ENCODE measurements around the gene MAN2A2. TPM values are rescaled to one million over a fixed set of nuclear protein-coding genes. Genes with fewer than 3 reads are reported as not detected.

MAN2A2 gene
- total and polyA plus RNA-seq, 9 of the 15 experiments (the other 6 are each of a cell fraction or from before 2014, with no cell fraction given): 7.3 to 151 (median 43.4) TPM

- TF ChIP-seq HOMEZ (CRISPR knock-in tag; IDR thresholded peaks at IDR 0.05): no peak
- no peak for TF ChIP-seq YY1 (IDR thresholded peaks at IDR 0.05; ENCODE audit: borderline replicate concordance in 1 of 3, control insufficient read depth in 1 of 3, extremely low read depth in 1 of 3, insufficient read depth in 3 of 3, insufficient read length in 1 of 3, insufficient replicate concordance in 2 of 3, low read depth in 1 of 3, low read length in 2 of 3)
- TF ChIP-seq HCFC1 (IDR thresholded peaks at IDR 0.05; ENCODE audit: low read depth, low read length): no peak
- peak in 1 of 2 experiments; percentile 27; a peak in 1 of 4 replicates for TF ChIP-seq KDM1A (IDR thresholded peaks at IDR 0.05)
- no peak for TF ChIP-seq KDM4B (IDR thresholded peaks at IDR 0.05; ENCODE audit: borderline replicate concordance in 2 of 2, low read depth in 1 of 2)
- TF ChIP-seq ZNF212 (CRISPR knock-in tag; IDR thresholded peaks at IDR 0.05): no peak
- peak; percentile 41; the same call in 1 of the 2 replicates for TF ChIP-seq FOSL1 (tag; conservative IDR thresholded peaks at IDR 0.05)
These were observed 44.0 kb downstream of the MAN2A2 start (continued) for GRCh38 chr15:90946941-90947576.
